GM12878 (cell line): ENCODE results near the gene IFNA21. TPM values are rescaled to one million over a fixed set of nuclear protein-coding genes. Genes with fewer than 3 reads are reported as not detected.
A peak's percentile ranks its signal among the peaks of the same experiment; 100 is the strongest.

Experiments
- ATAC-seq: fragments of 200-7000 bp; cut with Tn5 transposase; 3 replicates; pipeline ENCODE4 v1.9.1; 2020; ENCODE audit warnings: mild to moderate bottlenecking, moderate library complexity
- BruUV-seq: library from RNA; stranded (reverse); fragments of 400-500 nt; replicated peaks from 2 replicates; lab custom pipeline; 2021; lab: Mats Ljungman, UMichigan
- CTCF ChIA-PET: fragments of 300-600 bp; sonication (Branson Sonifier 250); formaldehyde crosslinking; extraction: SDS; loops from one replicate; lab custom pipeline; 2021; ENCODE audit warnings: inconsistent platforms; lab: Yijun Ruan, JAX
- POLR2A ChIA-PET: fragments of 350-600 bp; formaldehyde crosslinking; extraction: SDS; loops from one replicate; lab custom pipeline; 2021; ENCODE audit warnings: inconsistent platforms; lab: Charles Lee
- RAD21 ChIA-PET: fragments of 300-600 bp; sonication (Branson Sonifier 250); formaldehyde crosslinking; loops from one replicate; lab custom pipeline; 2023; ENCODE audit warnings: antibody characterized with exemption; ENCODE audit not compliant: unreplicated experiment; lab: Charles Lee
- SMC1A ChIA-PET: fragments of 300-600 bp; sonication (Branson Sonifier 250); formaldehyde crosslinking; loops from one replicate; lab custom pipeline; 2023; ENCODE audit not compliant: unreplicated experiment, uncharacterized antibody; lab: Charles Lee
- DNase-seq: peaks from one replicate; pipeline ENCODE4 v3.0.0-alpha.2; 2011; ENCODE audit warnings: low read depth, low spot score
- FAIRE-seq: peaks from 3 replicates; lab custom pipeline; 2011; peaks lifted over from hg19 to GRCh38; lab: Jason Lieb, UNC
- H2AFZ ChIP-seq: 2 replicates; pipeline ENCODE4 v1.6.0; 2011; ENCODE audit warnings: low read depth, low read length, control low read depth; ENCODE audit not compliant: control insufficient read depth
- H3K27ac ChIP-seq: 2 replicates; pipeline ENCODE4 v1.5.1; 2011; ENCODE audit warnings: control low read depth; ENCODE audit not compliant: control insufficient read depth, insufficient read depth
- H3K27me3 ChIP-seq, 2 experiments: replicated peaks in 1 of 2; 2 replicates each; pipeline versions ENCODE4 v1.6.0 to v1.6.1; 2011; ENCODE audit warnings: low read length in 1 of 2; ENCODE audit not compliant: control insufficient read depth in 2 of 2, insufficient read depth in 2 of 2
- H3K36me3 ChIP-seq, 2 experiments: 2 replicates each; pipeline ENCODE4 v1.5.1; 2011; ENCODE audit warnings: low read length in 1 of 2; ENCODE audit not compliant: control insufficient read depth in 2 of 2, insufficient read depth in 2 of 2
- H3K4me1 ChIP-seq: 2 replicates; pipeline ENCODE4 v1.6.1; 2011; ENCODE audit warnings: mild to moderate bottlenecking, low read length, moderate library complexity, mixed read lengths; ENCODE audit not compliant: control insufficient read depth, insufficient read depth
- H3K4me2 ChIP-seq: 2 replicates; pipeline ENCODE4 v1.6.0; 2011; ENCODE audit warnings: control low read depth; ENCODE audit not compliant: control insufficient read depth, insufficient read depth
- H3K4me3 ChIP-seq: fragments of 200-600 bp; sonication (generic); 2 replicates; pipeline ENCODE4 v1.5.1; 2016
- H3K79me2 ChIP-seq: 2 replicates; pipeline ENCODE4 v1.6.0; 2011; ENCODE audit warnings: low read length; ENCODE audit not compliant: control insufficient read depth, insufficient read depth
- H3K9ac ChIP-seq: 2 replicates; pipeline ENCODE4 v1.8.0; 2011; ENCODE audit warnings: low read length, control low read depth, mixed read lengths; ENCODE audit not compliant: control insufficient read depth, insufficient read depth
- H3K9me3 ChIP-seq: replicated peaks from 3 replicates; pipeline ENCODE4 v1.5.1; 2011; ENCODE audit warnings: mild to moderate bottlenecking, low read length; ENCODE audit not compliant: control insufficient read depth, insufficient read depth
- H4K20me1 ChIP-seq: 2 replicates; pipeline ENCODE4 v1.6.0; 2011; ENCODE audit not compliant: control insufficient read depth, insufficient read depth
- ATF7 ChIP-seq: fragments of 450-650 bp; IDR thresholded peaks from 2 replicates; pipeline ENCODE4 v1.6.1; 2016; ENCODE audit warnings: low read depth, mild to moderate bottlenecking
- BHLHE40 ChIP-seq, 2 experiments: fragments of 450-650 bp in 1 of 2; IDR thresholded peaks; 2 replicates each; pipeline ENCODE4 v1.6.1; 2011 to 2017; ENCODE audit warnings: low read depth in 2 of 2, borderline replicate concordance in 1 of 2, improper control_type of control experiment in 1 of 2, low read length in 1 of 2, mild to moderate bottlenecking in 1 of 2
- CEBPB ChIP-seq, 2 experiments: fragments of 150-350 bp in 1 of 2; IDR thresholded peaks; 2 replicates each; pipeline ENCODE4 v1.6.1; 2012 to 2014; ENCODE audit warnings: low read depth in 2 of 2, low read length in 2 of 2, borderline replicate concordance in 1 of 2, inconsistent platforms in 1 of 2
- CREB1 ChIP-seq: IDR thresholded peaks from 2 replicates; pipeline ENCODE4 v1.6.1; 2012; ENCODE audit warnings: low read depth, mild to moderate bottlenecking, inconsistent platforms
- IKZF2 ChIP-seq, 2 experiments: fragments of 450-650 bp; IDR thresholded peaks; 2 replicates each; pipeline ENCODE4 v1.6.1; 2017; ENCODE audit warnings: mild to moderate bottlenecking in 2 of 2, moderate library complexity in 2 of 2
- ZNF622 ChIP-seq: fragments of 450-650 bp; IDR thresholded peaks from 2 replicates; pipeline ENCODE4 v1.6.1; 2017; ENCODE audit warnings: mild to moderate bottlenecking, inconsistent platforms
- WGBS: methylation state at CpG from one replicate; pipeline ENCODE4 v1.1.6; 2016; ENCODE audit warnings: low lambda C conversion rate; ENCODE audit not compliant: insufficient replicate concordance, insufficient coverage; ENCODE audit errors: missing lambda C conversion rate; 5-methylcytosine and 5-hydroxymethylcytosine counted together
- in situ Hi-C: fragments of 300-500 bp; cut with MboI; formaldehyde crosslinking; loops from 9 replicates; pipeline ENCODE4 v1.14.3; 2018; ENCODE audit warnings: mixed read lengths
- intact Hi-C: fragments of 100-400 bp; cut with micrococcal nuclease; formaldehyde crosslinking; loops from one replicate; pipeline ENCODE4 v1.14.2; 2022; ENCODE audit not compliant: unreplicated experiment
- polyA plus RNA-seq, 11 experiments: library from polyadenylated mRNA; depleted of rRNA in 4 of 11; unstranded in 6 of 11; stranded (reverse) in 5 of 11; fragments of >200 nt; fragmentation: Nextera tagmentation in 4 of 11; fragmentation: Illumina TruSeq in 1 of 11; extraction: Ambion mirVana in 4 of 11; extraction: Trizol in 1 of 11; gene quantifications; 1 replicate in 1 of 11; 2 replicates in 10 of 11; pipeline versions ENCODE4 v1.2.1 to v1.2.3, GENCODE V29; 2011 to 2016; ENCODE audit warnings: inconsistent platforms in 2 of 11, missing spikeins in 2 of 11, low read depth in 1 of 11
- small RNA-seq: library from RNA; depleted of rRNA; stranded (forward); fragments of <200 nt; gene quantifications from one replicate; pipeline ENCODE3, GENCODE V24; 2014
- total RNA-seq, 4 experiments: library from RNA; depleted of rRNA in 3 of 4; stranded (reverse); fragments of >200 nt in 3 of 4; fragmentation: Illumina TruSeq in 1 of 4; extraction: Trizol in 1 of 4; gene quantifications; 2 replicates each; pipeline versions ENCODE4 v1.2.1 to v1.2.3, GENCODE V29; 2013 to 2021
- TF ChIP-seq, protein P1 (sequence below): fragments of 150-350 bp; IDR thresholded peaks from 2 replicates; pipeline ENCODE4 v1.6.1; 2014; ENCODE audit warnings: mild to moderate bottlenecking, low read depth, low read length

IFNA21 gene
- total and polyA plus RNA-seq, 10 of the 15 experiments (the other 5 are each of a cell fraction or from before 2014, with no cell fraction given) = not detected

DNA sequence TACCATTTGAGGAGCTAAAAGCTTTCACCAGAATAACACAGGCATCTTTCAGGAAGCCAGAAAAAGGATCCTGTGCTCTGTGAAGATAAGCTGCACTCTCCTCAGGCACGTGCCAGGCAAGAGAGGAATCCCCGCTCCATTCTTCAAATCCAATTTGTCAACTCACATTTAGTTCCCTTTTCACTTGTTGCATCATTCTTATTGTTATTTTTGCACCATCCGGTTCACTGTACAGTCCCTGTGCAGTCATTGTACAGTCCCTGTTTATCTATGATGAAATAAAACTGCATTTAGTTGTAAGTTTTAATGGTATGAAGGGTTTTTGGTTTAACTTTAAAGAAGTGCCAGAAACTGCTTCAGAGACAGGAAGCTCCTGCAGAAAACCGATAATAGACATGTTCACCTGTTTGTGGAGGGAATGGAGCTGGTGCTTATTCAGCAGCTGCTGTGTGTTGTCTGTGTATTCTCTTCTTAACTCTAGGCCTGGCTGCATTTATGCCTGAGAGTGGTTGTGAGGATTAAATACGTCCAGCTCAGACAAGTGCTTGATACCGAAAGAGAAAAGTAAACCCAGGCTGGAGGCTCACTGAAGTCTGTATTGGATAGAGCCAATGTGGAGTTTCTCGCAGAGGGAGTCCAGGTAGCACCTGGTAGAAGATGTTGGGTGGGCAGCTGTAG, 47.2 kb downstream of the IFNA21 start:
- BruUV-seq = no TSS peak
- intact Hi-C loops (no loop called here), in situ Hi-C loops (loop anchor here (25.0 kb wide), 2 partner anchors 232 to 757 kb away; no protein-coding TSS in a partner anchor)
- Histone ChIP-seq H3K27me3 (no peaks in the 10 kb centered on the region), H3K27ac (no peak overlapping the region), H3K9ac (no peak overlapping the region), H4K20me1 (no peaks in the 10 kb centered on the region), H3K36me3 (no peaks in the 10 kb centered on the region), H3K79me2 (no peaks in the 10 kb centered on the region), H2AFZ (peak overlapping the region; percentile 33), H3K9me3 (no peaks in the 10 kb centered on the region), H3K4me2 (peak overlapping the region; percentile 17; the same call in 1 of the 2 replicates), H3K4me1 (peaks cover 10% of the 10 kb centered on the region), H3K4me3 (no peak overlapping the region)
- FAIRE-seq = no peak
- RAD21 ChIA-PET = no interaction called here
- POLR2A ChIA-PET = no interaction called here
- SMC1A ChIA-PET = interaction anchor here (1.2 to 1.3 kb wide), 2 partner anchors 8 to 1626 kb away, joined by 3 read pairs; no protein-coding TSS in a partner anchor
- DNase-seq = no peak
- CTCF ChIA-PET = interaction anchor here (0.8 to 2.3 kb wide), 4 partner anchors 8 to 40 kb away, joined by 3 to 7 read pairs (median 5); no protein-coding TSS in a partner anchor
- ATAC-seq = peak; percentile 69
- WGBS = 52% methylated on average over 7 of the region's 7 CpGs
- 0 out of 4 replicates have a peak, but pooled peaks of 1 of the 2 experiments have one; percentile 24 for TF ChIP-seq IKZF2 (IDR thresholded peaks at IDR 0.05)
- peak; percentile 81 for TF ChIP-seq CREB1
- TF ChIP-seq CEBPB (IDR thresholded peaks at IDR 0.05; ENCODE audit: borderline replicate concordance in 1 of 2, low read depth in 2 of 2, low read length in 2 of 2) = peak in 1 of 2 experiments; percentile 45; a peak in 1 of 4 replicates
- no peak for TF ChIP-seq ZNF622
- TF ChIP-seq ATF7 = 0 out of 2 replicates have a peak, but pooled peaks have one; percentile 26
- TF ChIP-seq, protein P1, sequence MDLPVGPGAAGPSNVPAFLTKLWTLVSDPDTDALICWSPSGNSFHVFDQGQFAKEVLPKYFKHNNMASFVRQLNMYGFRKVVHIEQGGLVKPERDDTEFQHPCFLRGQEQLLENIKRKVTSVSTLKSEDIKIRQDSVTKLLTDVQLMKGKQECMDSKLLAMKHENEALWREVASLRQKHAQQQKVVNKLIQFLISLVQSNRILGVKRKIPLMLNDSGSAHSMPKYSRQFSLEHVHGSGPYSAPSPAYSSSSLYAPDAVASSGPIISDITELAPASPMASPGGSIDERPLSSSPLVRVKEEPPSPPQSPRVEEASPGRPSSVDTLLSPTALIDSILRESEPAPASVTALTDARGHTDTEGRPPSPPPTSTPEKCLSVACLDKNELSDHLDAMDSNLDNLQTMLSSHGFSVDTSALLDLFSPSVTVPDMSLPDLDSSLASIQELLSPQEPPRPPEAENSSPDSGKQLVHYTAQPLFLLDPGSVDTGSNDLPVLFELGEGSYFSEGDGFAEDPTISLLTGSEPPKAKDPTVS = no peak
- TF ChIP-seq BHLHE40 (IDR thresholded peaks at IDR 0.05; ENCODE audit: borderline replicate concordance in 1 of 2, low read depth in 2 of 2, low read length in 1 of 2) = peak; percentile 85 to 89

Small RNA genes within 50 kb of the gene (small RNA-seq; reads per million reads assigned to genes)
- not detected for gene RF00019

Other genes with a start within 250 kb of the IFNA21 start
Only the 7 nearest of the 15 such genes appear.
- gene IFNW1, start 24.8 kb downstream of the IFNA21 start, total RNA-seq (2014; rRNA removed) = not detected in 2 replicates
- gene IFNW1, start 24.8 kb downstream of the IFNA21 start, total RNA-seq (2014; rRNA removed; fragmentation: Illumina TruSeq; extraction: Trizol) = not detected in 2 replicates
- not detected in 2 replicates for gene IFNW1, start 24.8 kb downstream of the IFNA21 start, total RNA-seq (2021)
- not detected in 2 replicates for gene IFNW1, start 24.8 kb downstream of the IFNA21 start, polyA plus RNA-seq (2011; rRNA removed)
- gene IFNW1, start 24.8 kb downstream of the IFNA21 start, polyA plus RNA-seq (2014; fragmentation: Illumina TruSeq; extraction: Trizol) = not detected in 2 replicates
- under 1 TPM in 1 of 2 experiments, not detected in 1; 0.09 TPM for gene IFNW1, start 24.8 kb downstream of the IFNA21 start, polyA plus RNA-seq (2014; fragmentation: Nextera tagmentation; extraction: Ambion mirVana)
- not detected in 2 replicates for gene IFNW1, start 24.8 kb downstream of the IFNA21 start, polyA plus RNA-seq (2014; rRNA removed)
- under 1 TPM; 0.06 to 0.11 TPM for gene IFNW1, start 24.8 kb downstream of the IFNA21 start, polyA plus RNA-seq (2016; fragmentation: Nextera tagmentation; extraction: Ambion mirVana)
- not detected in 2 replicates for gene IFNA4, start 20.9 kb upstream of the IFNA21 start, total RNA-seq (2014; rRNA removed)
- gene IFNA4, start 20.9 kb upstream of the IFNA21 start, total RNA-seq (2014; rRNA removed; fragmentation: Illumina TruSeq; extraction: Trizol) = not detected in 2 replicates
- gene IFNA4, start 20.9 kb upstream of the IFNA21 start, total RNA-seq (2021) = not detected in 2 replicates
- gene IFNA4, start 20.9 kb upstream of the IFNA21 start, polyA plus RNA-seq (2011; rRNA removed) = not detected in 2 replicates
- gene IFNA4, start 20.9 kb upstream of the IFNA21 start, polyA plus RNA-seq (2014; fragmentation: Illumina TruSeq; extraction: Trizol) = 0.63 TPM in 1 of 2 replicates, not detected in the other
- not detected for gene IFNA4, start 20.9 kb upstream of the IFNA21 start, polyA plus RNA-seq (2014; fragmentation: Nextera tagmentation; extraction: Ambion mirVana)
- gene IFNA4, start 20.9 kb upstream of the IFNA21 start, polyA plus RNA-seq (2014; rRNA removed) = not detected in 2 replicates
- gene IFNA4, start 20.9 kb upstream of the IFNA21 start, polyA plus RNA-seq (2016; fragmentation: Nextera tagmentation; extraction: Ambion mirVana) = not detected
- gene IFNA7, start 35.5 kb upstream of the IFNA21 start, total RNA-seq (2014; rRNA removed) = not detected in 2 replicates
- not detected in 2 replicates for gene IFNA7, start 35.5 kb upstream of the IFNA21 start, total RNA-seq (2014; rRNA removed; fragmentation: Illumina TruSeq; extraction: Trizol)
- not detected in 2 replicates for gene IFNA7, start 35.5 kb upstream of the IFNA21 start, total RNA-seq (2021)
- not detected in 2 replicates for gene IFNA7, start 35.5 kb upstream of the IFNA21 start, polyA plus RNA-seq (2011; rRNA removed)
- not detected in 2 replicates for gene IFNA7, start 35.5 kb upstream of the IFNA21 start, polyA plus RNA-seq (2014; fragmentation: Illumina TruSeq; extraction: Trizol)
- gene IFNA7, start 35.5 kb upstream of the IFNA21 start, polyA plus RNA-seq (2014; fragmentation: Nextera tagmentation; extraction: Ambion mirVana) = not detected
- not detected in 2 replicates for gene IFNA7, start 35.5 kb upstream of the IFNA21 start, polyA plus RNA-seq (2014; rRNA removed)
- not detected for gene IFNA7, start 35.5 kb upstream of the IFNA21 start, polyA plus RNA-seq (2016; fragmentation: Nextera tagmentation; extraction: Ambion mirVana)
- not detected in 2 replicates for gene IFNA10, start 40.5 kb upstream of the IFNA21 start, total RNA-seq (2014; rRNA removed)
- gene IFNA10, start 40.5 kb upstream of the IFNA21 start, total RNA-seq (2014; rRNA removed; fragmentation: Illumina TruSeq; extraction: Trizol) = not detected in 2 replicates
- not detected in 2 replicates for gene IFNA10, start 40.5 kb upstream of the IFNA21 start, total RNA-seq (2021)
- not detected in 2 replicates for gene IFNA10, start 40.5 kb upstream of the IFNA21 start, polyA plus RNA-seq (2011; rRNA removed)
- gene IFNA10, start 40.5 kb upstream of the IFNA21 start, polyA plus RNA-seq (2014; fragmentation: Illumina TruSeq; extraction: Trizol) = not detected in 2 replicates
- gene IFNA10, start 40.5 kb upstream of the IFNA21 start, polyA plus RNA-seq (2014; fragmentation: Nextera tagmentation; extraction: Ambion mirVana) = not detected
- gene IFNA10, start 40.5 kb upstream of the IFNA21 start, polyA plus RNA-seq (2014; rRNA removed) = not detected in 2 replicates
- gene IFNA10, start 40.5 kb upstream of the IFNA21 start, polyA plus RNA-seq (2016; fragmentation: Nextera tagmentation; extraction: Ambion mirVana) = not detected
- gene IFNA16, start 50.7 kb upstream of the IFNA21 start, total RNA-seq (2014; rRNA removed) = not detected in 2 replicates
- gene IFNA16, start 50.7 kb upstream of the IFNA21 start, total RNA-seq (2014; rRNA removed; fragmentation: Illumina TruSeq; extraction: Trizol) = not detected in 2 replicates
- gene IFNA16, start 50.7 kb upstream of the IFNA21 start, total RNA-seq (2021) = not detected in 2 replicates
- gene IFNA16, start 50.7 kb upstream of the IFNA21 start, polyA plus RNA-seq (2011; rRNA removed) = not detected in 2 replicates
- gene IFNA16, start 50.7 kb upstream of the IFNA21 start, polyA plus RNA-seq (2014; fragmentation: Illumina TruSeq; extraction: Trizol) = not detected in 2 replicates
- gene IFNA16, start 50.7 kb upstream of the IFNA21 start, polyA plus RNA-seq (2014; fragmentation: Nextera tagmentation; extraction: Ambion mirVana) = not detected
- gene IFNA16, start 50.7 kb upstream of the IFNA21 start, polyA plus RNA-seq (2014; rRNA removed) = not detected in 2 replicates
- not detected for gene IFNA16, start 50.7 kb upstream of the IFNA21 start, polyA plus RNA-seq (2016; fragmentation: Nextera tagmentation; extraction: Ambion mirVana)
- not detected in 2 replicates for gene IFNA17, start 61.6 kb upstream of the IFNA21 start, total RNA-seq (2014; rRNA removed)
- gene IFNA17, start 61.6 kb upstream of the IFNA21 start, total RNA-seq (2014; rRNA removed; fragmentation: Illumina TruSeq; extraction: Trizol) = not detected in 2 replicates
- gene IFNA17, start 61.6 kb upstream of the IFNA21 start, total RNA-seq (2021) = not detected in 2 replicates
- not detected in 2 replicates for gene IFNA17, start 61.6 kb upstream of the IFNA21 start, polyA plus RNA-seq (2011; rRNA removed)
- gene IFNA17, start 61.6 kb upstream of the IFNA21 start, polyA plus RNA-seq (2014; fragmentation: Illumina TruSeq; extraction: Trizol) = not detected in 2 replicates
- not detected for gene IFNA17, start 61.6 kb upstream of the IFNA21 start, polyA plus RNA-seq (2014; fragmentation: Nextera tagmentation; extraction: Ambion mirVana)
- gene IFNA17, start 61.6 kb upstream of the IFNA21 start, polyA plus RNA-seq (2014; rRNA removed) = not detected in 2 replicates
- gene IFNA17, start 61.6 kb upstream of the IFNA21 start, polyA plus RNA-seq (2016; fragmentation: Nextera tagmentation; extraction: Ambion mirVana) = not detected
- not detected in 2 replicates for gene IFNA14, start 73.3 kb upstream of the IFNA21 start, total RNA-seq (2014; rRNA removed)
- gene IFNA14, start 73.3 kb upstream of the IFNA21 start, total RNA-seq (2014; rRNA removed; fragmentation: Illumina TruSeq; extraction: Trizol) = not detected in 2 replicates
- gene IFNA14, start 73.3 kb upstream of the IFNA21 start, total RNA-seq (2021) = not detected in 2 replicates
- not detected in 2 replicates for gene IFNA14, start 73.3 kb upstream of the IFNA21 start, polyA plus RNA-seq (2011; rRNA removed)
- not detected in 2 replicates for gene IFNA14, start 73.3 kb upstream of the IFNA21 start, polyA plus RNA-seq (2014; fragmentation: Illumina TruSeq; extraction: Trizol)
- not detected for gene IFNA14, start 73.3 kb upstream of the IFNA21 start, polyA plus RNA-seq (2014; fragmentation: Nextera tagmentation; extraction: Ambion mirVana)
- not detected in 2 replicates for gene IFNA14, start 73.3 kb upstream of the IFNA21 start, polyA plus RNA-seq (2014; rRNA removed)
- gene IFNA14, start 73.3 kb upstream of the IFNA21 start, polyA plus RNA-seq (2016; fragmentation: Nextera tagmentation; extraction: Ambion mirVana) = not detected